Measurements from ENCODE around the gene C1QTNF6.
"Not testable (repeated sequence)": the region's sequence is repeated elsewhere in the genome, so short reads cannot be mapped to it uniquely, and the experiment has no call there.

The C1QTNF6 gene

DNA sequence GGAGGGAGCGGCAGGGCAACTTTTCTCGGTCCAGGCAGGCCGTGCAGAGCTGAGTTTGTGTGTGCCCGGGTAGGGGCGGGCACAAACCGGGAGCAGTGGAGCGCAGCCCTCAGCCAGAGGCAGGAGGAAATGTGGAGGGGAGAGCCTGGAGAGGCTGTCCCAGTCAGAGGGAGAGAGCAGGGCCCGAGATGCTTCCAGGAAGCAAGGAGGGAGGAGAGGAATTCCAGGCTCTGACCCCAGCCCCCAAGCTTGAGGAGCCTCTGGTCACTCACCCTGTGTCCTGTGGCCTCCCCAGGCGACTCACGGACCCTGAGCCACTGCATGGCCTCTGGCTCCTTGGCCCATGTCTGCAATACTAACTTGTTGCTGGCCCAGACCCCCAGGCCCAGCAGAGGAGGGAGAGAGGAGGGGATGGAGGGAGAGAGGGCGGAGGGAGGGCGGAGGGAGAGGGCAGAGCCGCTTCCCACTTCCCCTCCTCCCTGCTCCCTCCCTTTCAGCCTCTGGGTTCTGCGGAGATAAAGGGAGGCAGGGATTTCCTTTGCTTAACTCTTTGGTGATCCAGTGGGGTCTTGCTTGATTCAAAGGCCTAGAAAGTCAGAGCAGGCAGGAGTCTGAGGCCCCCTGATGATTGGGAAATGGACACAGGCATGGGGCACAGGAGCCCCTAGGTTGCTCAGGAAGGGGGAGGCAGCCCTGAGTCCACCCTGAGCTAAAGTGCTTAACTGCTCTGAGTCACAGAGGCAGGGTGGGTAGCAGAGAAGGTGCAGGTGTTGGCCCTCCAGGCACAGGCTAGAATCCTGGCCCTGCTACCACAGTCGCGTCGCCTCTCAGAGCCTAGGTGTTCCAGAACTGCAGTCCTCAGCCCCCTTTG lies at the start of gene C1QTNF6:
Gene C1QTNF6 (minus strand): TSS at position 357 of the 871 bp plus-strand sequence. CDS start 34 bp downstream, at position 323.
- DNase-seq: peak; percentile 68

DNA sequence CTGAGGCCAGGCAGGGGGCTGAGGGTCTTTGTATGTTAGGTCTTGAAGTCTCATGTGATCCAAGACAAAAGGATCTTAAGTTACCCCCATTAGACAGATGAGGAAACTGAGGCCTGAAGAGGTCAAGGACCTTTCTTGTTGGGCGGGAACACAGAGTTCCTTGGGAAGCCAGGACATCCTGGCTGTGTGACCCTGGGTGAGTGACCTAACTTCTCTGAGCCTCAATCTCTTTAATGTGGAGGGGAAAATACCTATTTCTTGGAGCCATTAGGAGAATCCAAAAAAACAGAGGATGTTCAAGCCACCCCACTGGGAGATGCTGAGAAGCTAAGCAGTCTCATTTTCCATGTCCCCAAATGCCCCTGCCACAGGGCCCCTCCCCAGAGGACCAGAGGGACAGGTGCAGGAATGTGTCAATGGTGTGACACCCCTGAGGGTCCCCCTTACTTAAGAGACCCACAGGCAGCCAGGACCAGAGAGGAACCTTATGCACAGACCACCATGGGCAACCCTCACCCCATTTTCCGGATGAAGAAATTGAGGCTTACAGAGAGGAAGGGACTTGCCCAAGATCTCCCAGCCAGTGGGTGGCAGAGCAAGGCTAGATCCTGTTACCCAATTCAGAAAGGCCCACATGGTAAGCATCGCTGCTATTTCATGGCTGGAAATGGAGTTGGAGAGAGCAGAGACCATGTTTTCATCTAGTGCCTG lies 48.0 kb upstream of the C1QTNF6 start:
- no peak for DNase-seq

DNA sequence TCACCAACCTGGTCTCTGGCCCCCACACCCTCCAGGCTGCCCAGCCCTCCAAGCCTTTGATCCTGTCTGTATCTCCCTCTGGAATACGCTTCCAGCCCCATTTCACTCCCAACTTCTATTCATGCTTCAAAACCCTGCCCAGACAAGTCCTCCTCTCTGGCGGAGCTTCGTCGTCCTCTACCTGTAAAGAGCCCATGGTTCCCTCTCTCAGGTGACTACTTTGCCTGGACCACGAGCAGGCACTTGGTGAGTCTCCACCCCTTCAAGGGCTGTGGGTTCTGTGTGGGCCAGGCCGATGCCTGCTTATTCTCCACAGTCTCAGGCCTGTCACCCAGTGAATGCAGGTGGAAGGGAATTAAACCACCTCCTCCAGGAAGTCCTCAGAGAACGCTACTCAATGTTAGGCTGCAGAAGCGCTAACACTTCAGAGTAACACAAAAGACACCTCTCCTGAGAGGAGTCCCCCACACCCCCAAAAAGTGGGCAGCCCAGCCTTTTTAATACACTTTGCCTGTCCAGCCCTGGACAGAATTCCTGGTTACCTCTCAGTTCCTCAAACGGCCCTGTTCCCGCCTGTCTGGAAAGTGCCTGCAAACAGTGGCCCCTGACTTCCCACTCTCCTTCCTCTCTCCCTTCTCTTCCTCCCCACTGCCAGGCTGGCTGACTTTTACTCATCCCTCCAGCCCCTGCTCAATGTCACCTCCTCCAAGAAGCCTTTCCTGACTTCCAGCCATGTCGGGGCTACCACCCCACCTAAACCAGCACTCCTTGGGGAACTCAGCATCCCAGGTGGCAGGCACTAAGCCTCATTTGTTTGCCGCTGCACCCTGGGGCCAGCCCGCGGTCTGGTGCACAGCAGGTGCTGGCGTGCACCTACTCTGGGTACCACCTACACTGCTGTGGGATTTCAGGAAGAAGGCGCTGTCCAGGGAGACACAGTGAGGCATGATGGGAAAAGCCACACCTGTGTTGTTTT lies 47.0 kb upstream of the C1QTNF6 start:
- no peak for DNase-seq

DNA sequence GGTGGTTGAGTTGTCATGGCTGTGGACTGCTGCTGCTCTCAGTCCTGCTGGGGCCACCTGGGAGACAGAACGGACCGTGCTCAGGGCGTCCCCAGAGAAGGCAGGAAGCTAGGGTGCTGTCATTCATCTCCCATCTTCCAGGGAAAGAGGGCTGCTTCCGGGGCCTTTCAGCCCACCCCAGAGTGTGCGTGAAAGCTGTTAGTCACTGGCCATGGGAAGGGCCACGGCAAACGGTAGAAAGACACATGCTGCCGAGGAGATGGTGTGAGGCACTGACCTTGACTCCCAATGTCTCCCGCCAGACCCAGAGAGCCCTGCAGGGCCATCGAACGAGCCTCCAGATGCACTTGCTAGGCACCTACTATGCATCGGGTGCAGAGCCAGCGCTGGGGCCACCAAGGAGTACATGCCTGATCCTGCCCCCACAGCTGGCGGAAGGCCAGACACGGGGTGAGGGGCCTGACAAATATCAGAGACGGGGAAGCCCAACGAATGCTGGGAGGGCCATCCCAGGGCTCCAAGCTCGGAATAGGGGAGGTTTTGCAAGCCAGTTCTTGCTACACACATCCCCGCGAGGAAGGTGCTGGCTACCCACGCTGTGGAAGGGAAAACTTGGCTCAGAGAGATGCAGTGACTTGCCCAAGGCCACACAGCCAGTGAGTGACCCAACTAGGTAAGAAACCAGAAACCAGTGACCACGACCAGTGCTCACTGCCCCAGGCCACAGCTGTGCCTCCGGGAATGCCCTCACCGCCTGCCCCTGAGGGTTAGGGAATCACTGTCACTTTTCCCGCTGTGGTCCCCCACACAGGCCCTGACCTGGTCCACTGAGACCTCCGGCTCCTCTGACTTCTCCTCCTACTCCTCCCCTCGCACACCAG lies 45.9 kb upstream of the C1QTNF6 start:
- no peak for DNase-seq

DNA sequence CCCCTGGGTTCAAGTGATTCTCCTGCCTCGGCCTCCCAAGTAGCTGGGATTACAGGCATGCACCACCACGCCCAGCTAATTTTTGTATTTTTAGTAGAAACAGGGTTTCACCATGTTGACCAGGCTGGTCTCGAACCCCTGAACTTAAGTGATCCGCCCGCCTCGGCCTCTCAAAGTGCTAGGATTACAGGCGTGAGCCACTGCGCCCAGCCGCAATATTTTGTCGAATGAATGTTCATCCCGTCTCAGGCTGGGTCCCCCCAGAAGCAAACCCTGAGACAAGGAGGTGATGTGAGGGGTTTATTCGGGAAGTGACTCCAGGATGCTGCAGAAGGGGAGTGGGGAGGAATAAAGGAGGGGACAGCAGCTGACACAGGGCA lies 45.3 kb upstream of the C1QTNF6 start:
- not testable (repeated sequence) for DNase-seq

DNA sequence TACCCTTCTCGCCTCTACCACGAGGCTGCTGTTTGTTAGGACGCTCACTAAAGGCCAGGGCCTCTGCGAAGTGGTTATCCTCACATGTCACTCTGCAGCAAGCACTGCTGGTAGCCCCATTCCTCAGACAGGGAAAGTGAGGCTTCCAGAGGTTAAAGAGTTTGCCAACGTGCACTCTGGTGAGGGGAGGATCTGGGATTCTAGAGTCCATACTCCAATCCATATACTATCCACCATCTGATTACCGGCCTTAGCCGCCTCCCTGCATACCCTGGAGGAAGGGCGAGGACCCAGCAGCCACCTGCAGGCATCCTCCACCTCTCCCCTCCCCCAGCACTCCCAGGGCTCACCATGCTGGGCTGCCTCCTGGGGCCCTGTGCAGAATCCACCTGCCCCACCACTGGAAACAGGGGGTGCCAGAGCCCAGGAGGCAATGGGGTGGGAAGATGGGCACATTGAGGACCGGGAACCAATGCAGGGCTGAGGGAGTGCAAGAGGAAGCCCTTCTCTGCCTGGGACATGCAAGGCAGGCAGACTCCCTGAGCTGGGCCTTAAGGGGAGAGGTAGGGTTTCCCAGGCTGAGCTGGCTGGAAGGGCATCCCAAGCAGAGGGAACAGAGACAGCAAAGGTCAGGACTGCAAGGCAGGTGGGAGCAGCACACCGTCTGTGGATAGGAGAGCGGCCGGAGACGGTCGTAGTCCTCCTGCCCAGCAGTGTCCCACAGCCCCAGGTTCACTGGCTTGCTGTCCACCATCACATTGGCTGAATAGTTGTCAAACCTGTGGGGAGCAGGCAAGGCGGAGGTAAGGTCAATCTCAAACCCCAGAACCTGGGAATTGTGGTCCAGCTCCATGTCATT lies 44.3 kb upstream of the C1QTNF6 start:
- no peak for DNase-seq

DNA sequence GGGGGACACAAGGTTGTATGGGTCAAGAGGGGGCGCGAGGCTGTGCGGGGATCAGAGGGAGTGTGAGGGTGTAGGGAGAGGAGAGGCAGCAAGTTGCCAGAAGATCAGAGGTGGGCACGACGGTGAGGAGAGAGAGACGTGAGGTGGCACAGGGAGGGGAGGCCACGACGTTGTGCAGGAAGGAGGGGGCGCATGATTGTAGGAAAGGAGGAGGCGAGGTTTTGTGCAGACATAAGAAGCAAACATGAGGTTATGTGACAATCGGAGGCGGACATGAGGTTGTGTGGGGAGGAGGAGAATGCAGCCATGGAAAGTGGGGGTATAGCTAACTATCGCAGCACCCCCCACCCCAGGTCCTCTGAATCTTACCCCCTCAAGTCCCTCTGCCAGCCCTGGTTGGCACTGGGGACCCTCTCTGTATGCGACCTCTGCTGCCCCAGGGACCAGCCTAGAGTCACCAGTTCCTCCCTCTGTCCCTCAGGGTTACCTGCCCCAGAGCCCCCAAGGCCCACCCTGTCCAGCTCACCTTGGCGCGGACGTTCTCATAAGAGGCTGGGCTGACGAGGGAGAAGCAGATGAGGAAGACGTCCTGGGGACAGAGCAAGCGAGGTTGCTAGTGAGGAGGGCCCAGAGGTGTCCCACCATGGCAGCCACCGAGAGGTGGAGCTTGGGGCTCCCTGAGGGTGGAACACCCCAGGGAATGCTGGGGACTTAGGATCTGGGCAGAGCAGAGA lies 43.5 kb upstream of the C1QTNF6 start:
- no peak for DNase-seq

DNA sequence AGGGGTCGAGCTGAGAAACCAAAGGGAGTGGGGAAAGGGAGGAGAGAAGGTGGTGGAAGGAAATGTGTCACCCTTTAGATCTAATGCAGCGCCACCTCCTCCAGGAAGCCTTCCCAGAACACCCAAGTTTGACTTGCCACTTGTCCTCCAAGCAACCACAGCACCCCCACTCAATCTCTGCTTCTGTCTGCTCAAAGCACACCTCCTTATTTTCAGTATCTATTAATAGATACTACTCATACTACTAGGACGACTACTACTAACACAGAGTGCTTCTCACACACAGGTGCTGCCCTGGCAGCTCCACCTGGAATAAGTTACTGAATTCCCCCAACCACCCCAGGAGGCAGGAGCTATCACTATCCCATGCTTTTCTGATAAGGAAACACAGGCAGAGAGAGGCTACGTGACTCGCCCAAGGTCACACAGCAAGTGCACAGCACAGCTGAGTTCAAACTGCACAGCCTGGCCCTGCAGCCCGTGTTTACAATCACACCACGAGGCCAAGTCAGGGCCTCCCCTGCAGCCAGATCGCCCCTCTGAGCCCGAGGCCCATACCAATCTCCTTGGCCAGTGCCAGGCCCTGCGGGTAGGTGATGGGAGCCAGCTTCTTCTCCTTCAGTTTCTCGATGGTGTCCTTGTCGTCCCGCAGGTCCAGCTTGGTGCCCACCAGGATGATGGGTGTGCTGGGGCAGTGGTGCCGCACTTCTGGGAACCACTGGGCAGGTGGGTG lies 42.8 kb upstream of the C1QTNF6 start:
- no peak for DNase-seq

DNA sequence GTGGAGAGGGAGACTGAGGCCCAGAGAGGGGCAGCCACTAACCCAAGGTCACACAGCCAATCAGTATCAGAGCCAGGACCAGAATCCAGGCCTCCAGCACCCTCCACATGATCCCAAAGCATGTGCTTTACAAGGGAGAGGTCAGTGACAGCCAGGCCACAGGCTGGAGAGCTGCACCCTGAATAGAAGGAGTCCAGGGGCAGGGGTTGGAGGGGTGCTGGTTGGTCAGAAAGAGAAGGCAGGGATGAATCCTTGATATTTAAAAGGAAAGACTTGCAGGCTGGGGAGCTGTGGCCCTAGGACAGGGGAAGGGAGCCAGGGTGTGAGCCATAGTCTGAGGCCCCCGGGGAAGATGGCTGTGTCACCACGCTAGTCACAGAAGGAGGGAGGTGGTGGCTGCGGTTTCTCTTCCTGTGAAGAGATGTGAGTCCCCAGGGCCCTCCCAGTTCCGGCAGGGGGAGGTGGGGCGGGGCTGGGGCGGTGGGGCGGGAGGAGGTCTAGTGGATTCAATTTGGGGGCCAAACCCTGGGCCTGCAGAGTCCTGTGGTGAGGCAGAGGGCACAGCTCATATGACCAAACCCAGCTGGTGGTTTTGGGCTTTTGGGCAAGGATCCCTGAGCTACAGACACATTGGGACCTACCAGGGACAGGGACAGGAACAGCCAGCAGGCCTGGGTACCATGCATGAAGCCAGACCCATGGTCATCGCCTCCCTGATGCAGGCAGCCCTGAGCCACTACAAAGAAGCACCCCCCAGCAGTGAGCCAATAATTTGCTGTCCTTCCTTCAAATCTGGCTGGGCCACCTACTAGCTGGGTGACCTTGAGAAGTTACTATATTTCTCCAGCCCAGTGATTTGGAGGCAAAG lies 42.0 kb upstream of the C1QTNF6 start:
- peak; percentile 77 for DNase-seq

DNA sequence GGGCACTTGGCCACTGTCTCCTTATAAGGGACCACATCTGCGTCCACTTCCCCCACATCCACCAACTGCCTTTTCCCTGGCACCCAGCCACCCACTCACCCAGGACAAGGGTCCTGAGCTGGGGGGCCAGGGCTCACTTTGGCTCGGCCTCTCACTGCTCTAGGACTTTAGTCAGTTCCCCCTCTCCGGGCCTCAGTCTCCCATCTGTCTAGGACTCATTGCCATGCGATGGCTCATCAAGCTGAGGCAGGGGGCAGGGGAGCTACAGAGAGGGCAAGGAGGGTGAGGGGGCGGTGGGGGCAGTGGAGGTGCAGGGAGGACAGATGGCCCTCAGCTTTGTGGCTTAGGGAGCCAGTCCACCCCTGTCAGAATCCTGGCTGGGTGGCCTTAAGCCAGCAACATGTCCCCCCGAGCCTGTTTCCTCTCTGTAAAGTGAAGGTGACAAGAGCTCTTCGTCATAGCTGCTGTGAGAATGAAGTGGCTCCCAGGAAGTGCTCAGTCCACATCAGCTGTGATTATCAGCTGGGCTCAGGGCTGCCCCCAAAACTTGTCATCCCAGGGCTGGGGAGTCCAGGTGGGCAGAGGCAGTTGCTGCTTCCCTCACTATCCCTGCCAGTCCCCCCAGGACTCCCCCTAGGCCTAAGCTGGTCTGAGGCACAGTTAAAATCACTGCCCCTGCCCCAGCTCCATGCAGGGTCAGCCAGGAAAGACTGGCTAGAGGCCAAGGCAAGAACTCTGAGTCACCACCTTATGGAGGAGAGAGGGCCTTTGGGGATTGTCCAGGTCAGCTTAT lies 41.2 kb upstream of the C1QTNF6 start:
- no peak for DNase-seq

DNA sequence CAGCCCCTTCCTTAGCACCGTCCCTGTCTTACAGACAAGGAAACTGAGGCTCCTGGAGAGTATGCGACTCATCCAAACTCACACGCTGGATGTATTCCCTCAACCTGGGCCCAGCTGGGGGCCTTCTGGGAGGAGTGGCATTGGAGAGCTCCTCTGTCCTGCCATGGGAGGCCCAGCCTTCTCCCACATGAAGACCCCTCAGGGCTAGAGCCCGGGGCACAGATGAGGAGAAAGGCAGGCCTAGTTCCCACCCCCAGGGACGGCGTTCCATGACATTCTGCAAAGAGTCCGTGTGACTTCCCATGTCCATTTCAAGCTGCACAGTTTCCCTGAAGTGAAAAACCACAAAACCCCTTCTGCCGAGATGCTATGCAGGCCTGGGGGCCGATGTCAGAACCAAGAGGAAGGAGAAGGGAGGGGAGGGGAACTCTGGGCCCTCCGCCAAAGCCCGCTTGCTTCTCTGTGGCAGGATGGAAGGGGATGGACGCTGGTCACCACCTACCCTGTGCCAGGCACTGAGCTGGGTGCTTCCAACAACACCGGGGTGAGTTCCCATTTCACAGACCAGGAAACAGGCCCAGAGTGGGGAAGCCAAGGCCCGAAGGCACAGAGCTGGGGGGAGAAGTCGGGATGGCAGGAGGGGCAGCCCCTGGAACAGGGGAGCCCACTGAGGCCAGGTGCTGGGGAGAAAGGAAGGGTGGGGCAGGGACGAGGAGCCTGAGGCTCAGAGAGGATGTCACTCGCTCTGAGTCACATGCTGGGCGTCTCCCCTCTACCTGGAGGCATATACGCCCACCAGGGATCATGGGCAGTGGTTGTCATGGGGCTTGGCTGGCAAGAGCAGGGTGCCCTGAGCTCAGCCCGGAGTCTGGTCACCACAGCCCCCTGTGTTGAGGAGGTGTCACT lies 40.3 kb upstream of the C1QTNF6 start:
- DNase-seq: no peak

DNA sequence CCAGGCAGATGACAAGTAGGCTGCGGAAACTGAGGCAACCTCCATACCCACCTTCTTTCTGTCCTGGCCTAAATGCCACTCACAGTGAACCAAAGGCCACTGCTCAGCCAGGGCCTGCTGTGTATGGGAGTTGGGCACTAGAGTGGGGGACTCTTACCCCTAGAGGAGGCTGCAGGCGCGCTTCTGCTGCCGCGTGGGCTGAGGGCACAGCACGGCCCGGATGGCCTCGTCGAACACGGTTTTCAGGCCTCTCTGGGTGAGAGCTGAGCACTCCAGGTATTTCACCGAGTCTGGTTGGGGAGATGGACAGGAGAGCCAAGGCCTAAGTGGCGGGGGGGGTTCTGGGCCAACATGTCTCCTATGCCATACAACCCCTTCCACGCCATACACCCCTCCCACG lies 38.5 kb upstream of the C1QTNF6 start:
- DNase-seq: no peak

DNA sequence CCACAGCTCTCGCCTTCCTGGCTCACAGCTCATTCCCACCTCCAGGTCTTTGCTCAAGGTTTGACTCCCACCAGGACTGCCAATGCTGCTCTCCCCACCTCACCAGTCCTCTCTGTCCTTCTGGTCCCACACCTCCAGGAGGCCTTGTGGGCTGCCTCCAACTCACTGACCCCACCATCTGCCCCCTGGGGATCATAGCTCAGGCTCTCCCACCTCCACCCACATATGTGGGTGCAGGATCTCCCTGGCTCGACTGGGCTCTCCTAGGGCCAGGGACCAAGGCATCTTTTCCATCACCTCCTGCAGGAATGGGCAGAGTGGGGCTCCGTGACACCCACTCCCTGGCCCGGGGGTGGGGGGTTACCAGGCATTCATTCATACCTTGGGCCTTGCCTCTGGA lies 38.0 kb upstream of the C1QTNF6 start:
- DNase-seq: no peak

DNA sequence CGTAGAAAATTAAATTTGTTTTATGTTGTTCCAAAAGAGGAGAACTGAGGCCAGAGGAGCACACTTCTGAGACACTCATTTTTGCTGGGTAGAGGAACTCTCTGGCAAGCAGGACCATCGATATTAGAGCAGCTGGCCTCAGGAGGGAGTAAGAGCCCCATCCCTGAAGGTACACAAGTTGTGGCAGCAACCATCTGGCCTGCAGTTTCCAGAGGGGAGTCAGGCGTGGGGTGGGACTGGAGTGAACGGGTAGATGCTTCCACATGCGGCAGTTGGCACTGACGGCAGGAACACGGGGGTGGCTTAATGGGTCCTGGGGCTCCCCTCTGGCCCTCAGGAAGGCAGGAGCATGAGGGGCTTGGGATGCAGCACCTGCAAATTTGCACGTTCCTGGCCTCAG lies 37.4 kb upstream of the C1QTNF6 start:
- peak; percentile 11 for DNase-seq

DNA sequence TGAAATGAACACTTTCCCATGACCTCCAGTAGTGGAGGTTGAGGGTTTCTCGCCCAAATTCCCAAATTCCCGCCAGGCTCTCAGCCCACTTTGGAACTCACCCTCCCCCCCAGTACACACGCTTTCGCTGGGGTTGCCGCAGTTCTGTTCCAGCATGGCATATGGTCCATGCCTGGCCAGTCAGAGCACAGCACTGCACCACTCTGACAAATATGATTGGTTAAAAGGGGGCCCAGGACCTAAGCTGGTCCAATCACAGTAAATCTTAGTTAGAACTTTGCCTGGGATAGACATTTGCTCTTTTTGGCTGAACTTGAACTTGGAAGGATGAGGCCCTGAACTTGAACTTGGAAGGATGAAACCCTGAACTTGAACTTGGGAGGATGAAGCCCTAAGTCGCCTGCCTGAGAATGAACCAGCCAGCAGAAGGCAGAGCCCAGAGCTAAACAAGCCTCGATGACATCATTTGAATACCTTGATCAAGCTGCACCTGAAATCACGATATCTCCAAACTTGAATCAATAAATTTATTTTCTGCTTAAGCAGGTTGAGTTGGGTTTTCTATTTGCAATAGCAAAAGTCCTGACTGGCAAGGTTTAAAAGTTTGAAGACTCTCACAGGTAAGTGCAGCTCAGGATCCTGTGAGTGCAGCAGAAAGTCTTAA lies 36.8 kb upstream of the C1QTNF6 start:
- no peak for DNase-seq

DNA sequence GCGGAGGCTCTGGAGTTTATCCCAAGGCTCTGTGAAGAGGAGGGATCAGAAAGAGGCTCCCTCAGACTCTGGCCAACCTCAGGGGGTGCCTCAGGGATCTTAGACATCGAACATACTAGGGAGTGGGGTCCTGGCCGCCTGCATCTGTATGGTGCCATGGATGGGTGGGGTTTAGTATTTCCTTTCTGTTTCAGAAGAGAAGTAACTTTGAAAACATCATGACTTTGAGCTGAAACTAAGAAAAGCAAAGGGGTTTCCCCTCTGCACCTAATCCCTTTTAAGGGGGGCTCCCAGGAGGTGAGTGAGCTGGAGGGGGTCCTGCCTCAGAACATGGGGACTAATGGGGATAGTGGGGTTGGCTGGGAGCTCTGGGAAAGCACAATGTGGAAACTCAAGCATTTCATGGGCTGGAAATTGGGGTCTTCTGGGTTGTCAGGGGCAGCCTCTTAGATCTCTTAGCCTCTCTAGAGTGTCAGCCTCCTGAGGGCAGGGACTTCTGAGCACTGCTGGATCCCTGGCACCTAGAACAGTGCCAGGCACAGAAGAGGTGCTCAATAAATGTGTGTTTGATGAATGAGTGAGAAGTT lies 36.0 kb upstream of the C1QTNF6 start:
- DNase-seq: no peak

Data from OCI-M1 (cell line).